PFSK-1 (cell line): ENCODE measurements around the gene AHNAK2.

ENCODE experiments used
- FOXP2 ChIP-seq: optimal IDR thresholded peaks from 2 replicates; pipeline ENCODE3; 2011; ENCODE audit warnings: borderline replicate concordance, control low read depth, inconsistent platforms; ENCODE audit not compliant: insufficient read depth; ENCODE audit errors: extremely low read length, extremely low read depth
- POLR2AphosphoS5 ChIP-seq: IDR thresholded peaks from 2 replicates; pipeline ENCODE4 v1.6.1; 2012; ENCODE audit warnings: low read depth, mild to moderate bottlenecking, control low read depth, low read length, moderate library complexity
- SIN3A ChIP-seq: IDR thresholded peaks from 2 replicates; pipeline ENCODE4 v1.6.1; 2012; ENCODE audit warnings: mild to moderate bottlenecking, low read length, moderate library complexity, borderline replicate concordance; ENCODE audit not compliant: insufficient read depth
- TAF1 ChIP-seq: IDR thresholded peaks from 2 replicates; pipeline ENCODE4 v1.6.1; 2012; ENCODE audit warnings: low read length, control low read depth, borderline replicate concordance; ENCODE audit not compliant: insufficient read depth
- TF ChIP-seq, protein P1 (sequence below), 2 experiments: IDR thresholded peaks; 2 replicates each; pipeline versions ENCODE4 v1.6.1 to v1.8.0; 2011 to 2012; ENCODE audit warnings: low read depth in 2 of 2, low read length in 2 of 2, control low read depth in 1 of 2, inconsistent platforms in 1 of 2, mild to moderate bottlenecking in 1 of 2, moderate library complexity in 1 of 2; ENCODE audit not compliant: insufficient read depth in 1 of 2

Gene AHNAK2

DNA sequence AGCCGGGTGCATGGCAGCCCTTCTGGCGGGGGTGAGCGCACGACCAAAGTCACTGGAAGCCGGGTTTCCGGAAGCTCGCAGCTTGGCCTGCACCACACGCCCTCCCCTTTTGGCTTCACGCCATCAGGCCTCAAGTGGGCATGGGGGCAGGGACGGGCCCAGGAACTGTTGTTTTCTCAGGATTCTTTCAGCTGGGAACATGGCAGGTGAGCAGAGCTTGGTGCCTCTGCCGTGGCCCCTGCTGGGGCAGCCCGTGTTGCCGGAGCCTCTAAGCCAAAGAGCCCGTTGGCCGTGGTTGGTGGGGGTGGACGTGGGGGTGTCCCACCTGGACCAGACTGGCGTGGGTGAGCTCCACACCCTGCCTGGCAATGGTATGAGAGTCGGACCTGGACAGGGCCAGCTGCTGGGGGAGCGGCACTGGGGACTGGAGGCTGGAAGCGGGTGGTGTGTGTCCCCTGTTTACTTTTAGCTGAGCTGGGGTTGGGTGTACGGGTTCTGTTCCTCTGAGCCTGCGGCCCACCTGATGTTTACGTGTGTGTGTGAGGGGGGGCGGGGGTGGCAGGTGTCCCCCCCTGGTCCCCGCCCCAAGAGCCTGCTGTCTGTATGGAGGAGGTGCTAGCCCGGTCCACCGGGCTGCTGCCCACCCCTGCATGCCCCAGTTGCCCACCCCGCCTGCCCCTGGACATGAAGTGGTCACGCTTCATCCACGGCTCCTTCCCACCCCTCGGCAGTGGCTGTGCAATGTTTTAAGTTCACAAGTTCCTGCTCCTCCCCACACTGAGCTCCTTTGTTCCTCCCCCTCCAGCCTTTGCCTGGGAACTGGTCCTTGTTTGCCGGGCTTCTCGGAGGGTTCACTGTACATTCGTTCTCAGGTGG, 82.2 kb downstream of the AHNAK2 start:
- no peak for TF ChIP-seq TAF1
- TF ChIP-seq FOXP2 = no peak
- no peak for TF ChIP-seq SIN3A
- TF ChIP-seq POLR2AphosphoS5 = no peak

DNA sequence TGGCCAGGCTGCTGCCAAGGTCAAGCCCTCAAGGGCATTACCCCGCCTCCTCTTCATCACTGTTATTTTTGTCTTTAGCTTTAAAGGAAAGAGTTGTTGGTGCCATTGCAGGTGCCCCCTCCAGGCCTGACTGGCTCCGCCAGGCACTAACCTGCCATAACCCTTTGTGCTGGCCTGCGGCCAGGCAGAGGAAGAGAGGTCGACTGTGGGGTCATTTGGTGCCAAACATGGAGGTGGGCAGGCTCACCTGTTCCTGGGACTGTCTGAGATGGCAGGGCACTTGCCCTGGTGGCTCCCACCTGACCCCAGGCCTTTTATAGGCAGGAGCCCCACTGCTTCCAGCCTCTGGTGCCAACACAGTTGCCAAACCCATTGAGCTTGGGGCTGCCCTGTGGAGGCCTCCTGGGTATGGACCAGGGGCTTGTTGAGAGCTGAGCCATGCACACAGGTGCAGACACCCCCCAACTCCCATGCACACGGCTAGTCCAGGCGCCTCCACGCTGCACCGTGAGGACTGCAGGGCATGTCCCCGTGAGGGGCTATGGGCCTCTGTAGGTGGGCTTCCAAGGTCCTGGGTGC, 82.9 kb downstream of the AHNAK2 start:
- TF ChIP-seq POLR2AphosphoS5 (no peak), FOXP2 (no peak), TAF1 (no peak), SIN3A (no peak)
- TF ChIP-seq, protein P1, sequence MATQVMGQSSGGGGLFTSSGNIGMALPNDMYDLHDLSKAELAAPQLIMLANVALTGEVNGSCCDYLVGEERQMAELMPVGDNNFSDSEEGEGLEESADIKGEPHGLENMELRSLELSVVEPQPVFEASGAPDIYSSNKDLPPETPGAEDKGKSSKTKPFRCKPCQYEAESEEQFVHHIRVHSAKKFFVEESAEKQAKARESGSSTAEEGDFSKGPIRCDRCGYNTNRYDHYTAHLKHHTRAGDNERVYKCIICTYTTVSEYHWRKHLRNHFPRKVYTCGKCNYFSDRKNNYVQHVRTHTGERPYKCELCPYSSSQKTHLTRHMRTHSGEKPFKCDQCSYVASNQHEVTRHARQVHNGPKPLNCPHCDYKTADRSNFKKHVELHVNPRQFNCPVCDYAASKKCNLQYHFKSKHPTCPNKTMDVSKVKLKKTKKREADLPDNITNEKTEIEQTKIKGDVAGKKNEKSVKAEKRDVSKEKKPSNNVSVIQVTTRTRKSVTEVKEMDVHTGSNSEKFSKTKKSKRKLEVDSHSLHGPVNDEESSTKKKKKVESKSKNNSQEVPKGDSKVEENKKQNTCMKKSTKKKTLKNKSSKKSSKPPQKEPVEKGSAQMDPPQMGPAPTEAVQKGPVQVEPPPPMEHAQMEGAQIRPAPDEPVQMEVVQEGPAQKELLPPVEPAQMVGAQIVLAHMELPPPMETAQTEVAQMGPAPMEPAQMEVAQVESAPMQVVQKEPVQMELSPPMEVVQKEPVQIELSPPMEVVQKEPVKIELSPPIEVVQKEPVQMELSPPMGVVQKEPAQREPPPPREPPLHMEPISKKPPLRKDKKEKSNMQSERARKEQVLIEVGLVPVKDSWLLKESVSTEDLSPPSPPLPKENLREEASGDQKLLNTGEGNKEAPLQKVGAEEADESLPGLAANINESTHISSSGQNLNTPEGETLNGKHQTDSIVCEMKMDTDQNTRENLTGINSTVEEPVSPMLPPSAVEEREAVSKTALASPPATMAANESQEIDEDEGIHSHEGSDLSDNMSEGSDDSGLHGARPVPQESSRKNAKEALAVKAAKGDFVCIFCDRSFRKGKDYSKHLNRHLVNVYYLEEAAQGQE (IDR thresholded peaks at IDR 0.05; ENCODE audit: insufficient read depth in 1 of 2, low read depth in 2 of 2, low read length in 2 of 2) = no peak

DNA sequence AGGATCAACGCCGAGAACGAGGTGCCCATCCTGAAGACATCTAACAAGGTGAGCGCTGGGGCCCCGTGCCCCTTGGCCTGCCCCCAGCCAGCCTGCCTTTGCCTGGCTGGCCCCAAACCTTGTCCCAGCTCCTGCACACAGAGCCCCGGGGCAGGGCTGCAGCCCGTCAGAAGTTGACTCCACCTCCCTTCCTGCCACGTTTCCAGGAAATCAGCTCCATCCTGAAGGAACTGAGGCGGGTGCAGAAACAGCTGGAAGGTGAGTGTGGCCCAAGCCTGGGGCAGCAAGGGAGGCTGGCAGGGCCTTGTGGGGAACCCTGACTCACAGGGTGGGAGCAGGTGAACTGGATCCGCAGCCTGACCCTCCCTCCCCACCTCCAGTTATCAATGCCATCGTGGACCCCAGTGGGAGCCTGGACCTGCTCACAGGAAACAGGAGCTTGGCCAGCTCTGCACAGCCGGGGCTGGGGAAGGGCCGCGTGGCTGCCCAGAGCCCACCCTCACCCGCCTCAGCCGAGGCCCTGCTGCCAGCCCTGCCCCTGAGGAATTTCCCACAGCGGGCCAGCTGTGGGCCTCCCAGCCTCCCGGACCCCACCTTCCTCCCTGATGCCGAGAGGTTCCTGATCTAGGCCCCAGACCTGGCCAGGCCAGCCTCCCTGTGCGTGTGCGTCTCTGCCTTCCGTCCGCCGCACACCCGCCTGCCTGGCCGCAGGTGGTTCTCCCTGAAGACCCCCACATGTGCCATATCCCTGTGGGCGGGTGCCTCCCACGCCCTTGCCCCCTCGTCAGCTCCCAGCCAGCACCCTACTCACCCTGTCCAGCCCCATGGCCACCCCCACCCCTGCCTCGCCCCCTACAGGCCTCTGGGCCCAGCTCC, 83.6 kb downstream of the AHNAK2 start:
- TF ChIP-seq, protein P1 (IDR thresholded peaks at IDR 0.05; ENCODE audit: insufficient read depth in 1 of 2, low read depth in 2 of 2, low read length in 2 of 2) = no peak
- TF ChIP-seq POLR2AphosphoS5 = no peak
- no peak for TF ChIP-seq TAF1
- TF ChIP-seq SIN3A = no peak
- no peak for TF ChIP-seq FOXP2

DNA sequence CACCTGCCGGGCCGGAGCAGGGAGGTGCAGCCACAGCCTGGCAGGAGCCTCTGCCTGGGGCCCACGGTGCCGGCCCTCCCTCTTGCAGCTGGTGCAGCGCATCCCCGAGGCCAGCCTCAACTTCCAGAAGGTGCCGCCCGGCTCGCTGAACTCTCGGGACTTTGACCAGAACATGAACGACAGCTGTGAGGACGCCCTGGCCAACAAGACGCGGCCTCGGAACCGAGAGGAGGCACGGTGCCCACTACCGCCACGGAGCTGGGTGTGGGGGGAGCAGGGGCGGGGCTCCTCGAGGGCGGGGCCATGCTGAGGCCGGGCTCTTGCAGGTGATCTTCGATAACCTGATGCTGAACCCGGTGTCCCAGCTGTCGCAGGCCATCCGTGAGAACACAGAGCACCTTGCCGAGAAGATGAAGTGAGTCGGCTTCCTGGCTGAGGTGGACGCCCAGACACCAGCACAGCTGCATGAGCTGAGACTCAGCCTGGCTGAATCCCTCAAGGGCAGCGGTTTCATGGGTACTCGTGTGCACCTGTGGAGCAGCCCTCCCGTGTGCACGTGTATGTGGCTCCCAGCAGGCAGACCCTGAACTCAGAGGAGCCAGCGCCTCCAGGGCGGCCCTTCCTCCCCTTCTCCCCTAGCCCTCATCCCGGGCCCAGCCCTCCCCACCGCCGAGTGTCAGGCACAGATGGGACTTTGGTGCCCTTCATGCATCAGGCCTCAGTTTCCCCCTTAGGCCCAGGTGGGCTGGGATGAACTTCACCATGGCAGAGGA, 84.6 kb downstream of the AHNAK2 start:
- TF ChIP-seq, protein P1 (IDR thresholded peaks at IDR 0.05; ENCODE audit: insufficient read depth in 1 of 2, low read depth in 2 of 2, low read length in 2 of 2) = no peak
- no peak for TF ChIP-seq FOXP2
